ENCODE data around the gene CASKIN2. TPM values are rescaled to one million over a fixed set of nuclear protein-coding genes. Genes with fewer than 3 reads are reported as not detected.

CASKIN2 gene
- polyA plus RNA-seq, 12 donors: 17.0 to 65.2 (median 20.7) TPM; not detected in 1

DNA sequence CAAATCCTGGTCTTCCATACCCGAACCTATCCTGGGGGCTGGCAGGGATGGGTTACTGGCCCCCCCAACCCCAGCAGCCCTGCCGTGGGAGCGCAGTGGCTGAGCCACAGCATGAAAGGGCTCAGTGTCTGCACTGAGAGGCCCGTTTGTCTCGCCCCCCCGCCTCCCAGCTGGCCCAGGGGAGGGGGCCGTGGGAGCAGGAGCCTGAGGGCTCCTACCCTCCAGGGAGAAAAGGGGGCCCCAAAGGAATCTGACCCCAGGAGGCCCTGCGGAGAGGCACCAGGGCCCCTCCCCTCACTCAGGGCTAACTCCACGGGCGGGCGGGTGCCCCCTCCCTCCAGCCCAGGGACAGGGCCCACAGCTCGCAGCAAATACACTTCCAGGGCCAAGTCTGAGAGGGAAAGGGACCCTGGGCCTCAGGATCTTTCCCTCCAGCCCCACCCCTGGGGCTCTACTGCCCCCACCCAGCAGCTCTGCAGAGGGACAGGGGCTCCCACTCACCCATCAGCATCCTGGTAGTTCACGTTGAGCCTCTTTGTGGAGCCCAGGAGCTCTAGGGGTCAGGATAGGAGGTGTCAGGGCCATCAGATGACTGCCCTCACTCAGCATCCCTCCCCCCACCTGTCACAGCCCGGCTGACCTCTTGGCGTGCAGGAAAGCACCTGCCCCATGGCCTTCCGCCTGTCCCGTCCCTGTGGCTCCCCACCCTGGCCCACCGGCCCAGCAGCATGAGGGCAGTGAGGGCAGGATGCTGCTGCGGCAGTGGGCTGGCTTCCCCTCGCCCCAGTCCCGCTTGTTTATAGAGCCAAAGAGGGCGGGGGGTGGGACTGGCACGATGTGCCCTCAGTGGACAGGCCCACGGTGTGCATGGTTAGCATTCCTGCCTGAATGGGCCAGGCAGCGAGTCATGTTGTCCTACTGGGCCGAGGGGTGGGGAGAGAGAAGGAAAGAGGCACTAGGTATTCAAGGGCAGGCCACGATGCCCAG lies 7.3 kb downstream of the CASKIN2 start:
- DNase-seq: no peak

DNA sequence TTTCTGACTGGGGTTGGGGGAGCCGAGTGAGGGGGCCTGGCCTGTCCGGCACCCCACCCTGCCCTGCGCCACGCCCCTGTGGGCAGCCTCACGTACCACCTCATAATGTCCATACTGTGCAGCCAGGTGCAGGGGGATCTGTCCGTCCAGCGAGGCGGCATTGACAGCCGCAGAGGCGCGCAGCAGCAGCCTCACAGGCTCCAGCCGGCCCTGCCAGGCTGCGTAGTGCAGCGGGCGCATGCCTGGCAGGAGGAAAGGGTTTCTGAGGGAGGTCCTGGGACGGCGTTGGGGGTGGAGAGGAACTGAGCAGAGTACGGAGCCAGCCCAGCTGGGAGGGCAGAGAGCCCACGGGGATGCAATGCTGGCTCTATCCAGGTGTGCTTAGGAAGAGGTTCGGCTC lies 8.4 kb downstream of the CASKIN2 start:
- no peak for DNase-seq

DNA sequence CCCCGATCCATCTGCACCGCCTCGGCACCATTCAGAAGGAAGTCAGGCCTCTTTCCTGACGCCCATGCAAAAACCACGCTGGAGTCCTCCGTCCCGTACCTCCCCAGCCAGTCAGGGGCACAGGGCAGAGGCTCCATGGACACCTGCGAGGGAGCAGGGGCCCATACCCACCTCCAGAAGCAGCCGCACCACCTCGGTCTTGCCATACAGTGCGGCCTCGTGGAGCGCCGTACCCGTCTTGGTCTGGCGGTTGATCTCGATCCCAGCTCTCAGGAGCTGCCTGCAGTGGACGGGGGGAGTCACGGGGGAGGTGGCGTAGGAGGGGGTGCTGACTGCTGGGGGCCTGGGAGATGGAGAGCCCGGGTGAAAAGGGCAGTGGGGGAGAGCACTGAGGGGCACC lies 9.2 kb downstream of the CASKIN2 start:
- DNase-seq: no peak

DNA sequence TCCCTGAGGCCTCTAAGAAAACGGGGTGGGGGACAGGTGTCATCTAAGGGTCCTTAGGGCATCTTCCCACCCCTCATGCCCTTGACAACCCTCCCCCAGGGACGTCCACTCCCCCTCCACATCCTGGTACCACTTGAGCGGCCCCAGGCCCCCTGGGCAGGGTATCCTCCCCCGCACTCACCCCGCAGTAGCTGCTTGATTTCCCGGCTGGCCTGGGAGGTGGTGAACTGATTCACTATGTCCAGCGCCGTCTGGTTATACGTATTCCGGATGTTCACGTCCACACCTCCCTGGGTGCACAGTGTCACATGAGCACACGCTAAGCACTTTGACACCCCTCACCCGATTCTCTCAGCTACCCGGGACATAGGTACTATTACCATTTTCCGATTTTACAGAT lies 9.7 kb downstream of the CASKIN2 start:
- DNase-seq: no peak

DNA sequence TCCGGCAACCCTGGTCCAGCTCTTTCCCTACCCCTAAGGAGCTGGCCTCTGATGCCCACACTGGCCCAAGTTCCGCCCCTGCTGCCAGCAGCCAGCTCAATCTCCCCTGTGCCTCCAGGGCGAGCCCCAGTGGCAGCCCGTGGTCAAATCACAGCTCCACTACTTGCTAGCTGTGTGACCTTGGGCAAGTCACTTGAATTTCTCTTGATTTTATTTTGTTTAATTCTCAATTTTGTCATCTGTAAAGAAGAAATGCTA lies 10.3 kb downstream of the CASKIN2 start:
- no peak for DNase-seq

DNA sequence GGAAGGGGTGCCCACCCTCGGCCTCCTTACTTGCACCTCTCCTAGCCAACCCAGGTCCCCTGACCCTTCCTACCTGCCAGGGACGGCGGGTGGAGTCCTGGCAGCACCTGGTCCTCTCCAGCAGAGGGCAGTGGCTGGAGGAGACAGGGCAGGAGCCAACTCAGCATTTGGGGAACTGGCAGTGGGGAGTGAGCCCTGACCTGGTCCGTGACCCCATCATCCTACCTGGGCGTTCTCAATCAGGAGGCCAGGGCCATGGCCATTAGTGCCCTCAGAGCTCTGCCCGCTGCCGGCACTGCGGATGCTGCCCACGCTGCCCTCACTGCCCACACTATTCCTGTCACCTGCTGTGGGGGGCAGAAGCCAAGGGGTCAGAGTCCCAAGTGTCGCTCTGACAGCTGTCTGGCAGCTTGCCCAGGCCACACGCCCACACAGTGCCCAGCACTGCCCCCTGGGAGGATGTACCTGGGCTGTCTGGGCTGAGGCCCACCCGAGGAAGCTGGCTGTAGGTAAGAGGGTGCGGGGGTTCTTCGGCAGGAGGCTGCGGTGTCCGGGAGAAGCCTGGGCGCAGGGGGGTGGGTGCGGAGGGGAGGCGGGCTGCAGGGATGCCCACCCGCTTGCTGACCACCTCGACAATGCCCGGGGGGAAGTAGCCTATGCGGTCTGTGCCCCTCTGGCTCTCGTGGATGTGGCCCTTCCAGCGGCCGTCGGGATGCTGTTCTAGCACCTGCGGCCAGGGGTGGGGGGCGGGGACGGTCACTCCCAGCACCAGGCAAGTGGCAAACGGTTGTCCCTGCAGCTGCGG lies 10.8 kb downstream of the CASKIN2 start:
- DNase-seq: no peak

DNA sequence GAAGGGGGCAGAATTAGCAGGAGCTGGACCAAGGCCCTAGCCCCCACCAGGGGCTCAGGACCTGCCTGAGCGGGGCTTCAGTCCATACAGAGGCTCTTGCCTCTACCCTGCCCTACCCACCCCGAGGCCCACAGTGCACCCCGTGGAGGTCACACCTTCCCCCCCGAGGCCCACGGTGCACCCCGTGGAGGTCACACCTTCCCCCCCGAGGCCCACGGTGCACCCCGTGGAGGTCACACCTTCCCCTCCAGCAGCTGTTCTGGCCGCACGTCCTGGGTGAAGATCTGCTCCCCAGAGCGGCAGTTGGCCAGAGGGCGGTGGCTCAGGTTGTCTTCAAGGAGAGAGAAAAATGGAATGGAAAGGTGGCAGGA lies 11.4 kb downstream of the CASKIN2 start:
- DNase-seq: no peak

DNA sequence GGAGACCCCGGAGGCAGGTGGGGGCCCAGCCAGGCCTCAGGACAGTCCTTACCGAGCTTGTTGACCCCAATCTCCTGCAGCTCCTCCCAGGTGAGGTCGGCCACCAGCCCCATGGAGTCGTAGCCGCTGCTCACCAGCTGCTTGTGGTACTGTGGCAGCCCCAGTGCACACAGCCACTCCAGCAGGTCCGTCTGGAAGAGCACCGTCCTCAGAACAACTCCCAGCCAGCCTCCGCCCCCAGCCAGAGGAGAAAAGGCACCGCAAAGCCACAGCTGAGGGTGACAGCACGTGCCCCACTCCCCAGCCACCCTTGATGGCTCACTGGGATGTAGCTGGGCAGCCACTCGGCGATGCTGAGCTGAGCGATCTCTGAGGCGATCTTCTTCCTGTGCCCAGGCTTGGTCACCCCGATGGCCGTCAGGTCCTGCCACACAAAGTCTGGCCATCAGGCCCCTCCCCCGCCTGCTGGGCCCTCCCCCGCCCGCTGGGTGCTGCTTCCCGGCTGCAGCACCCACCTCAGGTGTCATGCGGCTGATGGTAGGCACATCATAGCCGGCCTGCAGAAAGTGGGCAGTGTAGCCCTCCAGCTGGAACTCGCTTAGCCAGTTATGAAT lies 11.9 kb downstream of the CASKIN2 start:
- no peak for DNase-seq

DNA sequence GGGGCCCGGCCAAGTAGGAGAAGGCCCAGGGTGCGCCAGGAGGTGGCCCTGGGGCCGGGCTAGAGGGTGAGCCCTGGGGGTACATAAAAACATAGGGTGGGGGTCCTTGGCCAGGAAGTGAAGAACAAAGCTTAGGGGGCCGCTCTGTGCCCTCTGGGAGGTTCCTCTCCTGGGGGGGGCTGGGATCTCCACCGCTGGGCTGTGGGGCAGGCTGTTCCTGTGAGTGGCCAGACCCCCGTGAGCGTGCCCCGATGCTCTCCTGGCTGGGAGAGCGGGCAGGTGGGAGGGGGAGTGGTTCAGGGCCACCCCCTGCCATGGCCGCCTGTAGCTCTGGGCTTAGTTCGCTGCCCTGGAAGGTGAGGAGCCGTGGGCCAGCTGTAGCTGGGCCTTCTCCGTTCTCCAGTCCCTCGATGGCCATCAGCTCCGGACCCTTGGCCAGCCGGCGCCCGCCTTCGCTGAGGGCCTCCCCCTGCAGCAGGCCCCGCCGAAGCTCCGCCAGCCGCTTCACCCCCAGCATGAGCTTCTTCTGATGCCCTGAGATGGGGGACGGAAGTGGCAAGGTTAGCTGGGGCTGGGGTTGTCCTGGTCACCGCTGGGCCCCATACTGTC lies 12.5 kb downstream of the CASKIN2 start:
- no peak for DNase-seq

DNA sequence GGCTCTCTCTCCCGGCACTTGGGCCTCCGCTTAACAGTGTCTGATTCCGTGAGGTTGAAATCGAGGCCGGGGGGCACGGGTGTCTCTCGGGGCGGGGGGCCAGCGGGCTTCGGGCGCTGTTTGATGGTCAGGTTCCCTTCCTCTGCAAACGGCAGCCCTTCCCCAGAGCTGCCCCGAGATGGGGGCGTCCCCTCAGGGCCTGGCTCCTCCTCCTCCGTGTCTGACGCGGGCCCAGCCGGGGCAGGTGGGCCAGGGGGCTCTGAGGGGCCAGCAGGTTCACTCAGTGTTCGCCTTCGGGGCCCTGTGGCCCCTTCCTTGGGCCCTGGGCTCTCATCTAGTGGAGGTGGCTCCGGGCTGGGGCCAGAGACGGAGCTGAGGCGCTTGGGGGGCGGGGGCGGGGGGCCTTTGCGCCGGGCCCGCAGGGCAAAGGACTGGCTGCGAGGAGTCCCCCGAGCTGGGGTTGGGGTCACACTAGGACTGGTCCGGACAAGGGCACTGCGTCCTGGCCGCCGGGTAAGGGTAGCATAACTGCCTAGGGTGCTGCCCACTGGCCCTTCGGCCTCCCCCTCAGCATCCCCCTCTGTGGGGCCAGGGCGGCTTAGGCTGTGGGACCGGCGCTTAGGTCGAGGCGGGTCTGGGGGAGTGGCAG lies 13.1 kb downstream of the CASKIN2 start:
- no peak for DNase-seq

DNA sequence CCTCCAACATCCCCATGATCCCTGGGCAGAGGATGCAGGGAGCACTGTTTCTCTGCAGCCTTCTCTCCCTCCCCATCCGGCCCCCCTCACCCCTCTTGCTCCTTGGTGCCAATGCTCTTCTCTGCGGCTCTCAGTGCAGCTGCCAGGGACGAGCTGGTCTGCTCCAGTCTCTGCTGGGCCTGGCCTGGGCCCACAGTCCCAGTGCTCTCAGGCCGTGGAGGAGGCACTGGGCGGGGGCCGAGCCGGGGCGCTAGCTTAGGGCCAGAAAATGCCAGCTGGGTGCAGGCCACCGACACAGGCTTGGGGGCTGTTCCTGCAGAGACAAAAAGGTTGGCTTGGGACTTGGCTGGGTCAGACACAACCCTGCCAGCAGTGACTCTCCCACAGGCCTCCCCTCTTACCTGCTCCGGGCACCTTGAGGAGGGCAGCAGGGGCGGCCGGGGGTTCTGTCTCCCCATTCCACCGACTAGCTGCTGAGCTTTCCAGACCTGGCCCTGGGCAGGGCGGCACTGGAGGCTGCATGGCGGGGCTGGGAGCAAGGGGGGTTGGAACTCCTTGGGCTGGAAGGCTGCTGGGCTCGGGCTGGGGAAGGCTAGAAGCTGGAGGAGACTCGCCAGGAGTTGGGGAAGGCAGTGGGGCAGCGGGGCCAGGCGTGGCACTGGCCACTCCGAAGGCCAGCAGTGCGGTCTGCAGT lies 13.8 kb downstream of the CASKIN2 start:
- DNase-seq: no peak

DNA sequence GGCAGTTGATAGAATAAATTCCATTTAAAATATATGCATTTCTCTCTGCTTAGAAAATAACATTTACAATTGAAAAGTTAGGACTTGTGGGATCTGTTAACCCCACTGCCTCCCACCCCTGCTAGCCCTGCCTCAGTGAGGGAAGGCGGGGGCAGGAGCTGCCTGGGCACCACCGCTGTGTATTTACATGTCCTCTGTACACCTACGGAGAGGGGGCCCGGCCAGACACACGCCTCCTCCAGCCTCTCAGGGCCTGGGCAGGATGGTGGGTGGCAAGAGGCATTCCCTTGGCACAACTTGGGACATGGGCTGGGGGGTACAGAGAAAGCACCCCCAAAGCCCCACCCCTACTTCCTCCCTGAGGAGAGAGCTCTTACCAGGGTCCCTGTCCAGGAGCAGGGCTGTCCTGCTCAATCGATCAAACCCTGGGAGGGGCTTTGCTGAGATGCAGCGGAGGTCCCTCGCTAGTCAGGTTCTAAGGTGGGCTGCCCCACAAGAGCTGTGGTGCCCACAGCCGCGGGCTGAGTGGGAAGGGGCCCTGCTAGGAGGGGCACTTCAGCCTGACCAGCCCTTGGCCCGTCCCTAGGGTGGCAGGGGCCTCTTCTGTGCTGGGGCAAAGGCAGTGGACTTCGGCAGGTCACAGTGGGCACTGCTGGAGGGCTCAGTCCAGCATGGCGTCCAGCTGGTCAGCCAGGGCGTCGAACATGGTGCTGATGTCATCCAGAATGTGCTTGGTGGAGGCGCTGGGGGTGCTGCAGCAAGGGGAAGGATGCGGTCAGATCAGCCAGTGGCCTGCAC lies 14.7 kb downstream of the CASKIN2 start:
- DNase-seq: no peak

DNA sequence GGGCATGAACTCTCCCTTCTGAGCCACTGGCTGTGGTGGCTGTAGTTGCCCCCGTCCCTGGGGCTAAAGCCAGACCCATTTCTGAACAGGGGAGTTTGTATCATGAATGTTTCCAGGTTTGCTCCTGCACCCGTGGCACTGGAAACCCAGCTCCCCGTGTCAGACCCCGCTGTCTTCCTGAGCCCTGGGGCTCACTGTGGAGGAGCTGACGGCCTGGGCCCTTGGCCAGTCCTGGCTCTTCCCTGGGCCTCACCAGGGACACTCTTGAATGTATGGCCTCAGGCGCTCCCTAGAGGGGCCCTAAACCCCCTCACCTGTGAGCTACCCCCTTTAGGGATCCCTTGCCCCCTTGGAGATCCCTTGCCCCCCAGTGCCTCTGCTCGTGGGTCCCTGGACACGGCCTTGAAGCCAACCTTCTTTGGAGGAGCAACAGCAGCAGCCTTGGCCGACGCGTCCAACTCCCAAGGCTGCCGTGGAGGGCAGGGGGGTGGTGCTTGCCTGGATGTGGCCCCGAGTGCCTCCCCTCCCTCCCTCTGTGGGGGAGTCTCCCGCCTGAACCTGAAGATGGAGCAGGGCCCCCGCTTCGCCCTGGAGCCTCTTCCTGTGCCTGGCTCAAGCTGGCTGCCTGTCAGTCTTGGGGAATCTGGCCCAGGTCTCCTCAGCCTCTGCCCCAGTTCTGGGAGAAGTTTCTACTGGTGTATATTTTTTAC lies 15.9 kb downstream of the CASKIN2 start:
- no peak for DNase-seq

DNA sequence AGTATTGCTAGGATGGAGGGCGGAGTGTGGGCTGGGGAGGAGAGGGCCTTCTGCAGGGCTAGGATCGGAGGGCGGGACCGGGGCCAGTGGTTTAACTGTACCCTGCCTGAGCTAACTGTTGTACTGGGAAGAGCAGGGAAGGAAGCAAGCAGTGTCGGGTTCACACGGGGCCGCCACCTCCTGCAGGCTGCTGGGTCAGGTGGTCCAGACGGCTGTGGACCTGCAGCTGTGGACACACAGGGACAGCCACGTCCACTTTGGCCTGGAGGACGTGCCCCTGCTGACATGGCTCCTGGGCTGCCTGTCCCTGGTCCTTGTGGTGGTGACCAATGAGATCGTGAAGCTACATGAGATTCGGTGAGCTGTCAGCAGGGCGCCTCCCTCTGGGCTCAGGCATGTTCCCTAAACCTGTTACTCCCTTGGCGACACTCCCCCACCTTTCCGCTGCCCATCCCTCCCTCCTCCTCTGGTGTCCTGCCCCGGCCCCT lies 16.6 kb downstream of the CASKIN2 start:
- DNase-seq: no peak

DNA sequence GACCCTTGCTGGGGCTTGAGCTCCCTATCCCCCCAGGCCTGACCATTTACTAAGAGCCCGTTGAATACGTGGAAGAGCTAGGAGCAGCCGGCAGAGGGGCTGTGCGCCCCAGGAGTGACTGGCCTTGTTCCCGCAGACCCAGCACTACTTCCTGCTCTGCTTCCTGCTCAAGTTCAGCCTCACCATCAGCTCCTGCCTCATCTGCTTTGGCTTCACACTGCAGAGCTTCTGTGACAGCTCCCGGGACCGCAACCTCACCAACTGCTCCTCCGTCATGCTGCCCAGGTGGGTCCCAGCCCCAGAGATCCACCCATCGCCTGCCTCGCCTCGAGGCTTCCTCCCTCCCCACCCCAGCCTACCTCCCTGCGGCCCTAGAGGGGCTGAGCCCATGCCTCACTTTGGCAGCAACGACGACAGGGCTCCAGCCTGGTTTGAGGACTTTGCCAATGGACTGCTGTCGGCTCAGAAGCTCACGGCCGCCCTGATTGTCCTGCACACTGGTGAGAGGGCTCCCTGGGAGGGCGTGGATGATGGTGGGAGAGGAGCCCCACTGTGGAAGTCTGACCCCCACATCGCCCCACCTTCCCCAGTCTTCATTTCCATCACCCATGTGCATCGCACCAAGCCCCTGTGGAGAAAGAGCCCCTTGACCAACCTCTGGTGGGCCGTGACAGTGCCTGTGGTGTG lies 17.2 kb downstream of the CASKIN2 start:
- no peak for DNase-seq

DNA sequence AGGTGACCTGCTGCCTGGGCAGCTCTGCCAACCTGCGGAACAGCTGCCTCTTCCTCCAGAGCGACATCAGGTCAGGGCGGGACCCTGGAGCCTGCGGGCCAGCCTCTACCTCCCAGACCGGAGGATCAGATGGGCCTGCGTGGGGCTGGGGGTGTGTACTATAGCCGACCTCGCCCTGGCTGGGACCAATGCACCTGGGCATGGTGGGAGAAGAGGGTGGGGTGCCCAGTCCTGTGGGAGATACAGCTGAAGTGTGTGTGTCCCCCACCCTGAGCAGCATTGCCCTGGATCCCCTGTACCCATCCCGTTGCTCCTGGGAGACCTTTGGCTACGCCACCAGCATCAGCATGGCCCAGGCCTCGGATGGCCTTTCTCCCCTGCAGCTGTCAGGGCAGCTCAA lies 19.3 kb downstream of the CASKIN2 start:
- no peak for DNase-seq

DNA sequence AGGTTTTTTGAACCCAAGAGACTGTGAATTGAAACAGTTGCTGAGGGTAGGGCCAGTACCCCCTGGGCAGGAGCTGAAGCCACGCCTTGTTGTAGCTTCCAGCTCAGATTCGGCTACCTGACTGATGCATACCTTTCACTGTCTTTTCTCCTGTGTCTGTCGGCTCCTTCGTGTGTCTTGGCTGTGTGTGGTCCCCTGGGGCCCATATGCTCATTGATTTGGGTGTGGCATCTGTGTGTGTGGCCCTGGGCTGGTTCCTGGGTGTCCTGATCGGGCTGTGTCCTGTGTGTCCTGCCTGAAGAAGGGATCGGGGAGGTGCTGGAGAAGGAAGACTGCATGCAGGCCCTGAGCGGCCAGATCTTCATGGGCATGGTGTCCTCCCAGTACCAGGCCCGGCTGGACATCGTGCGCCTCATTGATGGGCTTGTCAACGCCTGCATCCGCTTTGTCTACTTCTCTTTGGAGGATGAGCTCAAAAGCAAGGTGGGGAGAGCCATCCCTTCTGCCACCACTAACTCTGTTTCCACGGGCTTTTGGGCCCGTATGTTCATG lies 20.9 kb downstream of the CASKIN2 start:
- no peak for DNase-seq

DNA sequence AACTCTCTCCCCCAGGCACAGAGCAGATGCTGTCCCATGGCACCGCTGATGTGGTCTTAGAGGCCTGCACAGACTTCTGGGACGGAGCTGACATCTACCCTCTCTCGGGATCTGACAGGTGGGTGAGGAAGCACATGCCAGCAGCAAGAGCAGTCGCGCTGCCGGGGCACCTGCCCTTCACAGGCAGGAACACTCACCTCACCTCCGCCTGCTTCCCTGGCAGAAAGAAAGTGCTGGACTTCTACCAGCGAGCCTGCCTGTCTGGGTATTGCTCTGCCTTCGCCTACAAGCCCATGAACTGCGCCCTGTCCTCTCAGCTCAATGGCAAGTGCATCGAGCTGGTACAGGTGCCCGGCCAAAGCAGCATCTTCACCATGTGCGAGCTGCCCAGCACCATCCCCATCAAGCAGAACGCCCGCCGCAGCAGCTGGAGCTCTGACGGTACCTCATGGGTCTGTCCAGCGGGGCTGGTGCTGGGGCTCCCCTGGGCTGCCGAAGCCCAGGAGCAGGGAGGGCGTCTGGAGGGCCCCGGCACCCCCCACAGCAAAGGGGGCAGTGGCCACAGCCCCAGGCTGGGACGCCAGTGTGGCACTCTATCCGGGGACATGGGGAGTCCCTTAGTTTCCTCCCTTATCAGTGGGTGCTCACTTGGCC lies 21.7 kb downstream of the CASKIN2 start:
- DNase-seq: no peak
